HEK293T (cell line): ENCODE measurements around the gene ITGA11.

Experiments used
- CTCF ChIA-PET: fragments of 350-600 bp; formaldehyde crosslinking; extraction: SDS; loops from one replicate; lab custom pipeline; 2021; ENCODE audit warnings: antibody characterized with exemption, inconsistent platforms; lab: Yijun Ruan, JAX
- POLR2A ChIA-PET: fragments of 350-600 bp; formaldehyde crosslinking; extraction: SDS; loops from one replicate; lab custom pipeline; 2020; ENCODE audit warnings: antibody characterized with exemption, inconsistent platforms; lab: Yijun Ruan, JAX
- DNase-seq: peaks from one replicate; pipeline ENCODE4 v3.0.0; 2012; ENCODE audit warnings: mixed read lengths; ENCODE audit errors: extremely low spot score
- ARNT ChIP-seq: fragments of 450-650 bp; IDR thresholded peaks from 2 replicates; pipeline ENCODE4 v1.6.1; 2017; ENCODE audit warnings: mild to moderate bottlenecking
- BHLHE40 ChIP-seq: fragments of 450-650 bp; IDR thresholded peaks from 2 replicates; pipeline ENCODE4 v1.6.1; 2016; ENCODE audit warnings: mild to moderate bottlenecking, moderate library complexity, borderline replicate concordance
- CTBP1 ChIP-seq: fragments of 450-650 bp; IDR thresholded peaks from 2 replicates; pipeline ENCODE4 v1.6.1; 2016; ENCODE audit warnings: borderline replicate concordance
- ELF4 ChIP-seq: fragments of 450-650 bp; IDR thresholded peaks from 2 replicates; pipeline ENCODE4 v1.6.1; 2017; ENCODE audit warnings: antibody characterized with exemption
- FOXA1 ChIP-seq: fragments of 450-650 bp; IDR thresholded peaks from 2 replicates; pipeline ENCODE4 v1.6.1; 2016; ENCODE audit warnings: mild to moderate bottlenecking
- FOXK2 ChIP-seq: fragments of 450-650 bp; IDR thresholded peaks from 2 replicates; pipeline ENCODE4 v1.6.1; 2016; ENCODE audit warnings: mild to moderate bottlenecking
- FOXM1 ChIP-seq: fragments of 450-650 bp; IDR thresholded peaks from 2 replicates; pipeline ENCODE4 v1.6.1; 2017; ENCODE audit warnings: mild to moderate bottlenecking, borderline replicate concordance
- HDGF ChIP-seq: fragments of 450-650 bp; IDR thresholded peaks from 2 replicates; pipeline ENCODE4 v1.6.1; 2017; ENCODE audit warnings: antibody characterized with exemption, borderline replicate concordance
- L3MBTL2 ChIP-seq: fragments of 450-650 bp; conservative IDR thresholded peaks from 2 replicates; pipeline ENCODE4 v1.6.1; 2016; ENCODE audit warnings: mild to moderate bottlenecking
- LEF1 ChIP-seq: fragments of 450-650 bp; IDR thresholded peaks from 2 replicates; pipeline ENCODE4 v1.6.1; 2017; ENCODE audit warnings: mild to moderate bottlenecking, borderline replicate concordance
- NFRKB ChIP-seq: fragments of 450-650 bp; IDR thresholded peaks from 2 replicates; pipeline ENCODE4 v1.6.1; 2016; ENCODE audit warnings: mild to moderate bottlenecking, moderate library complexity
- SP1 ChIP-seq: fragments of 450-650 bp; IDR thresholded peaks from 2 replicates; pipeline ENCODE4 v1.6.1; 2017
- SUZ12 ChIP-seq: fragments of 450-650 bp; IDR thresholded peaks from 2 replicates; pipeline ENCODE4 v1.6.1; 2016; ENCODE audit warnings: mild to moderate bottlenecking
- TARDBP ChIP-seq: fragments of 450-650 bp; IDR thresholded peaks from 2 replicates; pipeline ENCODE4 v1.6.1; 2016
- ZNF384 ChIP-seq: fragments of 450-650 bp; IDR thresholded peaks from 2 replicates; pipeline ENCODE4 v1.6.1; 2016
- TF ChIP-seq, protein P1 (sequence below): fragments of 450-650 bp; IDR thresholded peaks from 2 replicates; pipeline ENCODE4 v1.6.1; 2016

The ITGA11 gene, protein sequence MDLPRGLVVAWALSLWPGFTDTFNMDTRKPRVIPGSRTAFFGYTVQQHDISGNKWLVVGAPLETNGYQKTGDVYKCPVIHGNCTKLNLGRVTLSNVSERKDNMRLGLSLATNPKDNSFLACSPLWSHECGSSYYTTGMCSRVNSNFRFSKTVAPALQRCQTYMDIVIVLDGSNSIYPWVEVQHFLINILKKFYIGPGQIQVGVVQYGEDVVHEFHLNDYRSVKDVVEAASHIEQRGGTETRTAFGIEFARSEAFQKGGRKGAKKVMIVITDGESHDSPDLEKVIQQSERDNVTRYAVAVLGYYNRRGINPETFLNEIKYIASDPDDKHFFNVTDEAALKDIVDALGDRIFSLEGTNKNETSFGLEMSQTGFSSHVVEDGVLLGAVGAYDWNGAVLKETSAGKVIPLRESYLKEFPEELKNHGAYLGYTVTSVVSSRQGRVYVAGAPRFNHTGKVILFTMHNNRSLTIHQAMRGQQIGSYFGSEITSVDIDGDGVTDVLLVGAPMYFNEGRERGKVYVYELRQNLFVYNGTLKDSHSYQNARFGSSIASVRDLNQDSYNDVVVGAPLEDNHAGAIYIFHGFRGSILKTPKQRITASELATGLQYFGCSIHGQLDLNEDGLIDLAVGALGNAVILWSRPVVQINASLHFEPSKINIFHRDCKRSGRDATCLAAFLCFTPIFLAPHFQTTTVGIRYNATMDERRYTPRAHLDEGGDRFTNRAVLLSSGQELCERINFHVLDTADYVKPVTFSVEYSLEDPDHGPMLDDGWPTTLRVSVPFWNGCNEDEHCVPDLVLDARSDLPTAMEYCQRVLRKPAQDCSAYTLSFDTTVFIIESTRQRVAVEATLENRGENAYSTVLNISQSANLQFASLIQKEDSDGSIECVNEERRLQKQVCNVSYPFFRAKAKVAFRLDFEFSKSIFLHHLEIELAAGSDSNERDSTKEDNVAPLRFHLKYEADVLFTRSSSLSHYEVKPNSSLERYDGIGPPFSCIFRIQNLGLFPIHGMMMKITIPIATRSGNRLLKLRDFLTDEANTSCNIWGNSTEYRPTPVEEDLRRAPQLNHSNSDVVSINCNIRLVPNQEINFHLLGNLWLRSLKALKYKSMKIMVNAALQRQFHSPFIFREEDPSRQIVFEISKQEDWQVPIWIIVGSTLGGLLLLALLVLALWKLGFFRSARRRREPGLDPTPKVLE

DNA sequence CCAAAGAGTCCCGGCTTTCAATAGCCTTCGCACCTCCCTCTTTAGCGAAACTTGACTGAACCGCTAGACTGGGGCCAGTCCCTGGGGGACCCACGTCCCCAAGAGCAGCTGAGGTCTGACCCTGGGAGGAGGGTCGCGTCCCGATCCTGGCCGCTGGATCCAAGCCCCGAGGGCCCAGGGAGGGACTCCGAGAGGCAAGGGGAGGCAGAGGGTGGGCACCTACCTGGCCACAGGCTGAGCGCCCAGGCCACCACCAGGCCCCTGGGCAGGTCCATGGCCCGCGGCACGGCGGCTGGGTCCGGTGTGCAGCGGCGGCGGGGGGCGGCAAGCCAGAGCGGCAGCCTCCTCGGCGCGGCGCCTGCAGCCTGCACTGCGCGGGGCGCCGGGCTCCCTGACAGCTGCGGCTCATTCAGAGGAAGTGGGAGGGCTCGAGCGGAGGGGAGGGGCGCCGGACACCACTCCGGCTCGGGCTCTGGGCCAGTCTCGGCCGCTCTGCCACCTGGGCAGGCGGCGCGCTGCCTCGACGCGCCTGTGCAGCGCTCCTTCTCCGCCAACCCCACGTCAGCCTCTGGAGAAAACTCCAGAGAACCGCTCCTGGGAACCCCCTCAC, at the start of gene ITGA11:
TSS of gene ITGA11 (minus strand) at position 372 of the 610 bp plus-strand sequence. CDS start at position 275, 97 bp downstream.
- CTCF ChIA-PET: interaction anchor here (0.5 kb wide), 1 partner anchor 17 kb away, joined by 3 read pairs; no protein-coding TSS in a partner anchor
- peak; percentile 48 for DNase-seq
- POLR2A ChIA-PET: interaction anchor here (1.3 kb wide), 1 partner anchor 11 kb away, joined by 5 read pairs; no protein-coding TSS in a partner anchor
- TF ChIP-seq ARNT: no peak
- no peak for TF ChIP-seq NFRKB
- no peak for TF ChIP-seq HDGF
- no peak for TF ChIP-seq SUZ12
- no peak for TF ChIP-seq BHLHE40
- peak; percentile 59 for TF ChIP-seq L3MBTL2
- no peak for TF ChIP-seq ZNF384

DNA sequence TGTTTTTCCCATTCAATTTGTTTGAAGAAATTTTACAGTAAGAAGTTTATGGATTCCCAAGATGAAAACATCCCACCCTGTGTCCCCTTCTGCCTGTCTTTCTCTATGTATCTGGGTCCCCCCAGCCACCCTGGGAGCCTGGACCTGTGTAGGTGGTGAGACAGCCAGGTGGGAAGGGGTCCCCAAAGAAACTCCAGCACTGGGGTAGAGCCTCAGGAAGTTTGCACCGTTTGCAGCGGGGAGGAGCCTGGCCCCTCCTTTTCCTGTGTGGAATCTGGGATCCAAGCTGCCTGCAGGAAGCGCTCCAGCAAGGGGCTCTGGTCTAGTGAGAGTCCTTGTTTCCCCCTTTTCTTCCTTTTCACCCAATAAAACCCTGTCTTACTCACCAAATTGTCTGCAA, 49.4 kb upstream of the ITGA11 start:
- POLR2A ChIA-PET: no interaction called here
- DNase-seq: no peak
- TF ChIP-seq HDGF (no peak), CTBP1 (no peak), ZNF384 (no peak), TARDBP (no peak), BHLHE40 (no peak), NFRKB (no peak), L3MBTL2 (no peak), FOXK2 (no peak), SP1 (no peak), ELF4 (no peak), FOXM1 (no peak), FOXA1 (no peak), SUZ12 (no peak), LEF1 (no peak), ARNT (no peak)
- TF ChIP-seq, protein P1, sequence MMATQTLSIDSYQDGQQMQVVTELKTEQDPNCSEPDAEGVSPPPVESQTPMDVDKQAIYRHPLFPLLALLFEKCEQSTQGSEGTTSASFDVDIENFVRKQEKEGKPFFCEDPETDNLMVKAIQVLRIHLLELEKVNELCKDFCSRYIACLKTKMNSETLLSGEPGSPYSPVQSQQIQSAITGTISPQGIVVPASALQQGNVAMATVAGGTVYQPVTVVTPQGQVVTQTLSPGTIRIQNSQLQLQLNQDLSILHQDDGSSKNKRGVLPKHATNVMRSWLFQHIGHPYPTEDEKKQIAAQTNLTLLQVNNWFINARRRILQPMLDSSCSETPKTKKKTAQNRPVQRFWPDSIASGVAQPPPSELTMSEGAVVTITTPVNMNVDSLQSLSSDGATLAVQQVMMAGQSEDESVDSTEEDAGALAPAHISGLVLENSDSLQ: no peak
- CTCF ChIA-PET: no interaction called here

DNA sequence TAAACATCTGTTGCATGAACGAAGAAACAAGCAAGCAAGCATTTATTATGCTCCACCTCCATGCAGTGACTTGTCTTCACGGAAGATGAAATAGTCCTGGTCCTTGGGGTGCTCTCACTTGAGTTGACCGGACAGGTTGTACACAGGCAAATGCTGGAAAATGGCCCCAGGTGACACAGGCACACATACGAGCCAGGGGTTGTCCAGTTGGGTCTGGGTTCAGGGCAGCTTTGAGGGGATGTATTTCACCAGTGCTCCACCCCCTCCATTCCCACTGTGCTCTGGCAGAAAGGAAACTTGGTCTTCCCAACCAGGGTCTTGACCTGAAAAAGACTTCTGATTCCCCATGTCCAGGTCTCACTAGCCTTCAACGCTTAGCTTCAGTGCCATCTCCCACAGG, 48.3 kb upstream of the ITGA11 start:
- TF ChIP-seq L3MBTL2 (no peak), CTBP1 (no peak), TARDBP (no peak)
- ChIA-PET POLR2A (no interaction called here), CTCF (no interaction called here)
- no peak for DNase-seq

DNA sequence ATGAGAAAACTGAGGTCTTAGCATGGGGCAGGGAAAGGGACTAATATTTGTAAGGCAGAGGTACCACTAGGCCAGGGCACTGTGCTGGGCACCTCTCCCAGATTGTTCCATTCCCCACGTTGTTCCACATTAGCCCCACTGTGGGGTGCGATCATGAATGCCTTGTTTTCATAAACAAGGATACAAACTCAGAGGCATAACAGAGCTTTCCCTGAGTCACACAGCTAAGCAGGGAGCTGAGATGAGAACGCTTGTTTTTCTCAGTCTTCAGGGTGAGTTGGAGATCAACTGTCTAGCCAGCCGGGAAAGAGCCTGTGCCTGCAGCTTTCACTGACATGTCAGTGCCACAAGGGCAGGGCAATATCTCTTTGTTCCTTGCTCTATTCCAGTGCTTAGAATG, 47.9 kb upstream of the ITGA11 start:
- TF ChIP-seq, protein P1: no peak
- ChIA-PET CTCF (no interaction called here), POLR2A (no interaction called here)
- no peak for DNase-seq

DNA sequence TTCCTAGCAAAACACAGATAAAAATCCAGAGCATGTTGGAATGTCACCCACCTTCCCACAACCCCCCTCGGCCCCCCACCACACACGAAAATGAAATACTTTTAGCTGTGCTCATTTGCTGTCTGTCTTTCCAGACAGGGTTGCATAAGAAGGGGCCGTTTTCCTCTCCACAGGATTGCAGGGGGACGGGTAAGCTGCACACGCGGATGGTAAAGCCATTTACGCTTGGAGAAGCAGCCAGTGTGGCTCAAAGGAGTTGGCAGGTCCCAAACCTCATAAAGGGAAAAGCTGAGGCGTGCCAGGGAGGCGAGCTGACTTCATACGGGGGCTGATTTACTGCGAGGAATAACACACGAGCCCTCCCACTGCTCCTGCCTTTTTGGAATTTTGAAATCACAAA, 47.4 kb upstream of the ITGA11 start:
- POLR2A ChIA-PET: no interaction called here
- CTCF ChIA-PET: no interaction called here
- no peak for DNase-seq
- no peak for TF ChIP-seq FOXM1
- TF ChIP-seq L3MBTL2: no peak
- TF ChIP-seq, protein P1: no peak
- TF ChIP-seq SUZ12: no peak
- TF ChIP-seq FOXK2: no peak
- TF ChIP-seq CTBP1: no peak
- TF ChIP-seq BHLHE40: no peak
- no peak for TF ChIP-seq SP1
- TF ChIP-seq ZNF384: no peak
- TF ChIP-seq FOXA1: no peak
- TF ChIP-seq NFRKB: no peak
- no peak for TF ChIP-seq LEF1
- TF ChIP-seq ELF4: no peak
